HuH-7 (cell line): Measurements from ENCODE around the gene FOXP1.

Experiments used
- DNase-seq: peaks from one replicate; pipeline ENCODE4 v3.0.0; 2011; ENCODE audit warnings: low spot score

The FOXP1 gene

GRCh38 chr3:71053495-71053894, 530.0 kb downstream of the FOXP1 start:
- DNase-seq = no peak

GRCh38 chr3:71052716-71053115, 530.8 kb downstream of the FOXP1 start:
- no peak for DNase-seq

GRCh38 chr3:71051893-71052687, 531.4 kb downstream of the FOXP1 start:
- DNase-seq = no peak

- no peak for DNase-seq
Measured at GRCh38 chr3:71051259-71051595, 532.3 kb downstream of the FOXP1 start.

- no peak for DNase-seq
Measured at GRCh38 chr3:71050538-71051258, 532.8 kb downstream of the FOXP1 start.

GRCh38 chr3:71050166-71050537, 533.4 kb downstream of the FOXP1 start:
- DNase-seq = no peak

- DNase-seq = no peak
Measured at GRCh38 chr3:71048948-71049347, 534.6 kb downstream of the FOXP1 start.

GRCh38 chr3:71047616-71048531, 535.7 kb downstream of the FOXP1 start:
- no peak for DNase-seq

- no peak for DNase-seq
Measured at GRCh38 chr3:71046791-71047190, 536.7 kb downstream of the FOXP1 start.

GRCh38 chr3:71045917-71046282, 537.6 kb downstream of the FOXP1 start:
- no peak for DNase-seq

- no peak for DNase-seq
Measured at GRCh38 chr3:71045212-71045916, 538.2 kb downstream of the FOXP1 start.

GRCh38 chr3:71042759-71043158, 540.8 kb downstream of the FOXP1 start:
- no peak for DNase-seq

GRCh38 chr3:71041371-71041770, 542.2 kb downstream of the FOXP1 start:
- DNase-seq = no peak

GRCh38 chr3:71039332-71039731, 544.2 kb downstream of the FOXP1 start:
- no peak for DNase-seq

- DNase-seq = no peak
Measured at GRCh38 chr3:71037775-71038174, 545.8 kb downstream of the FOXP1 start.

GRCh38 chr3:71035886-71036285, 547.6 kb downstream of the FOXP1 start:
- DNase-seq = no peak

- no peak for DNase-seq
Measured at GRCh38 chr3:71035314-71035713, 548.2 kb downstream of the FOXP1 start.

- no peak for DNase-seq
Measured at GRCh38 chr3:71033681-71034220, 549.8 kb downstream of the FOXP1 start.

GRCh38 chr3:71031914-71032521, 551.5 kb downstream of the FOXP1 start:
- no peak for DNase-seq

GRCh38 chr3:71031181-71031580, 552.3 kb downstream of the FOXP1 start:
- no peak for DNase-seq

GRCh38 chr3:71030748-71031147, 552.8 kb downstream of the FOXP1 start:
- no peak for DNase-seq
